ENCODE results near the gene PLA2G2A.

DNA sequence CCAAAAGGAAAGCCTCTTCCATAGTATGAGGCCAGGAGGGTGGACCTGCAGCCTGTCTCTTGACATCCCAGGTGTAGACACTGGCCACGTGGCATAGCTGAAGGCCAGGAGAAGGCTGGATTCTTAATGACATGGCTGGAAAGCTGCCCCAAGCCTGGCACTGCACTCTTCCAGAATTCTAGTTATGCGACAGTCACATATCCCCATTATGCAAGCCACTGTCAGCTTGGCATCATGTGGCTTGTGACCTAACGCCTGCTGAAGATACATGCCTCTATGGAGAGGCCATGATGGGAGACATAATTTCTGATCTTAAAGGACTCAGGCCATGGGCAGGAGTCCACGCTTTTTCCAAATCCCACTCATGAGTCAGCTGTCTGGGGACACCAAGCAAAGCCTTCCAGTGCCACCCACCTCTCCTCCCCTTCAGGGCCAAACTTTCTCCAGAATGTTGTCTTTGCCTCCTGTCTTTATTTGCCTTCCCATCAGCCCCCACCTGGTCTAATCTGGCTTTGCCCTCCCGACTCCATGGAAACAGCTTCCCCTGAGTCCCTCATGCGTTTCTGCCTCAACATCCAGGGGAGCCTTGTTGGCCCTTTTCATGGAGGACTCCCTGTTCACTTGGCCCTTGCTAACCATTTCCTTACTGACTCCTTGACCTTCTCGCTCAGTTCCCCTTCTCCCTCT is 3.0 kb downstream of the PLA2G2A start:
- TF ChIP-seq, protein P1, sequence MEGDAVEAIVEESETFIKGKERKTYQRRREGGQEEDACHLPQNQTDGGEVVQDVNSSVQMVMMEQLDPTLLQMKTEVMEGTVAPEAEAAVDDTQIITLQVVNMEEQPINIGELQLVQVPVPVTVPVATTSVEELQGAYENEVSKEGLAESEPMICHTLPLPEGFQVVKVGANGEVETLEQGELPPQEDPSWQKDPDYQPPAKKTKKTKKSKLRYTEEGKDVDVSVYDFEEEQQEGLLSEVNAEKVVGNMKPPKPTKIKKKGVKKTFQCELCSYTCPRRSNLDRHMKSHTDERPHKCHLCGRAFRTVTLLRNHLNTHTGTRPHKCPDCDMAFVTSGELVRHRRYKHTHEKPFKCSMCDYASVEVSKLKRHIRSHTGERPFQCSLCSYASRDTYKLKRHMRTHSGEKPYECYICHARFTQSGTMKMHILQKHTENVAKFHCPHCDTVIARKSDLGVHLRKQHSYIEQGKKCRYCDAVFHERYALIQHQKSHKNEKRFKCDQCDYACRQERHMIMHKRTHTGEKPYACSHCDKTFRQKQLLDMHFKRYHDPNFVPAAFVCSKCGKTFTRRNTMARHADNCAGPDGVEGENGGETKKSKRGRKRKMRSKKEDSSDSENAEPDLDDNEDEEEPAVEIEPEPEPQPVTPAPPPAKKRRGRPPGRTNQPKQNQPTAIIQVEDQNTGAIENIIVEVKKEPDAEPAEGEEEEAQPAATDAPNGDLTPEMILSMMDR (IDR thresholded peaks at IDR 0.05; ENCODE audit: insufficient read depth, low read length), result no peak
- TF ChIP-seq POLR2AphosphoS5 (IDR thresholded peaks at IDR 0.05; ENCODE audit: low read depth) (no peak), GABPA (IDR thresholded peaks at IDR 0.05; ENCODE audit: low read depth) (no peak)
- TF ChIP-seq, protein P2, sequence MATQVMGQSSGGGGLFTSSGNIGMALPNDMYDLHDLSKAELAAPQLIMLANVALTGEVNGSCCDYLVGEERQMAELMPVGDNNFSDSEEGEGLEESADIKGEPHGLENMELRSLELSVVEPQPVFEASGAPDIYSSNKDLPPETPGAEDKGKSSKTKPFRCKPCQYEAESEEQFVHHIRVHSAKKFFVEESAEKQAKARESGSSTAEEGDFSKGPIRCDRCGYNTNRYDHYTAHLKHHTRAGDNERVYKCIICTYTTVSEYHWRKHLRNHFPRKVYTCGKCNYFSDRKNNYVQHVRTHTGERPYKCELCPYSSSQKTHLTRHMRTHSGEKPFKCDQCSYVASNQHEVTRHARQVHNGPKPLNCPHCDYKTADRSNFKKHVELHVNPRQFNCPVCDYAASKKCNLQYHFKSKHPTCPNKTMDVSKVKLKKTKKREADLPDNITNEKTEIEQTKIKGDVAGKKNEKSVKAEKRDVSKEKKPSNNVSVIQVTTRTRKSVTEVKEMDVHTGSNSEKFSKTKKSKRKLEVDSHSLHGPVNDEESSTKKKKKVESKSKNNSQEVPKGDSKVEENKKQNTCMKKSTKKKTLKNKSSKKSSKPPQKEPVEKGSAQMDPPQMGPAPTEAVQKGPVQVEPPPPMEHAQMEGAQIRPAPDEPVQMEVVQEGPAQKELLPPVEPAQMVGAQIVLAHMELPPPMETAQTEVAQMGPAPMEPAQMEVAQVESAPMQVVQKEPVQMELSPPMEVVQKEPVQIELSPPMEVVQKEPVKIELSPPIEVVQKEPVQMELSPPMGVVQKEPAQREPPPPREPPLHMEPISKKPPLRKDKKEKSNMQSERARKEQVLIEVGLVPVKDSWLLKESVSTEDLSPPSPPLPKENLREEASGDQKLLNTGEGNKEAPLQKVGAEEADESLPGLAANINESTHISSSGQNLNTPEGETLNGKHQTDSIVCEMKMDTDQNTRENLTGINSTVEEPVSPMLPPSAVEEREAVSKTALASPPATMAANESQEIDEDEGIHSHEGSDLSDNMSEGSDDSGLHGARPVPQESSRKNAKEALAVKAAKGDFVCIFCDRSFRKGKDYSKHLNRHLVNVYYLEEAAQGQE (IDR thresholded peaks at IDR 0.05; ENCODE audit: insufficient replicate concordance, low read depth), result no peak
